Effector memory CD4-positive, alpha-beta T cell (primary cell): Measurements from ENCODE around the gene HSPG2.

Experiments
- DNase-seq, 3 donors: peaks; one replicate each; pipeline ENCODE4 v3.0.0-alpha.2; 2020
- H3K27ac ChIP-seq: 2 replicates; pipeline ENCODE4 v1.7.0; 2013; ENCODE audit warnings: mild to moderate bottlenecking, low read length, moderate library complexity; ENCODE audit not compliant: insufficient read depth, poor library complexity, severe bottlenecking
- H3K27me3 ChIP-seq: replicated peaks from 2 replicates; pipeline ENCODE4 v1.7.0; 2013; ENCODE audit warnings: mild to moderate bottlenecking, low read length; ENCODE audit not compliant: insufficient read depth, control insufficient read depth, poor library complexity, severe bottlenecking
- H3K36me3 ChIP-seq: 2 replicates; pipeline ENCODE4 v1.7.0; 2013; ENCODE audit warnings: mild to moderate bottlenecking, low read length, moderate library complexity; ENCODE audit not compliant: control insufficient read depth, insufficient read depth
- H3K4me1 ChIP-seq: 2 replicates; pipeline ENCODE4 v1.7.0; 2013; ENCODE audit warnings: low read length, mild to moderate bottlenecking; ENCODE audit not compliant: control insufficient read depth, insufficient read depth, poor library complexity, severe bottlenecking
- H3K4me3 ChIP-seq: 2 replicates; pipeline ENCODE4 v1.7.0; 2013; ENCODE audit warnings: low read length, low read depth, mild to moderate bottlenecking; ENCODE audit not compliant: insufficient read depth, poor library complexity, severe bottlenecking
- H3K9me3 ChIP-seq: 2 replicates; pipeline ENCODE4 v1.7.0; 2013; ENCODE audit warnings: mild to moderate bottlenecking, low read length, moderate library complexity; ENCODE audit not compliant: control insufficient read depth

HSPG2 gene

DNA sequence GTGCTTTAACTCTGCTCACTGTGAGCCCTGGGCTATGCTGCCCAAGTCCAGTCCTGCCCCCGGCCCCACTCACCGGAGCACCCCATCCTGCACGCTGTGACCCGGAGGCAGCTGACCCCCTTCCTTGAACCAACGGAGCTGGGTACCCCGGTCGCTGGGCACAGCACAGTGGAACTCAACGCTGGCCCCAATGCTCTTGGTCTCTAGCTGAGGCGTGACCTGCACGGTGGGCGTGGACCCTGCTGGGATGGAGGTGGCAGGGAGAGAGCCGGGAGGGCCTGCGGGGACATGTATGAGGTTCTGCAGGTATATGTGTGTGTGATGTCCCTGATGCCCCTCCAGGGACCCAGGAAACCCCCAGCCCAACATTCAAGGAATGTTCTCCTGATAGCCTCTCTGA, 100.4 kb downstream of the HSPG2 start:
- no peak overlapping the region for H3K4me3 ChIP-seq
- no peaks in the 10 kb centered on the region for H3K4me1 ChIP-seq
- H3K36me3 ChIP-seq: no peaks in the 10 kb centered on the region
- no peak for DNase-seq
- H3K27me3 ChIP-seq: no peaks in the 10 kb centered on the region
- no peaks in the 10 kb centered on the region for H3K9me3 ChIP-seq
- no peak overlapping the region for H3K27ac ChIP-seq

DNA sequence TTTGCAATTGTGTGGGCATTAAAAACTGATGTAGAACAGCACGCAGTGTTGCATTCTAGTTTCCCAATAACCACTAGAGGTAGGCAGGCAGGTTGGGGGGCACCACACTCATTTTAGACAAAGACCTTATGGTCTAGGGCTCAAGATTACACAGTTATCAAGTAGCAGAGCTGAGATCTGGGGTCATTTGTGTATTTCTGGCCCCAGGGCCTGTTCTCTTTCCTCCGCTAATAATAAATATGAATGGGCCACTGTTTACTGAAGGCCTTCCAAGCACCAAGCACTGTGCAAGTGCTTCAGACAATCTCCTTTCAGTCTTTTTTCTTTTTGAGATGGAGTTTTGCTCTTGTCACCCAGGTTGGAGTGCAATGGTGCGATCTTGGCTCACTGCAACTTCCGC, 101.1 kb downstream of the HSPG2 start:
- DNase-seq: no peak
- Histone ChIP-seq H3K36me3 (no peaks in the 10 kb centered on the region), H3K4me3 (no peak overlapping the region), H3K27ac (no peak overlapping the region), H3K4me1 (no peaks in the 10 kb centered on the region), H3K27me3 (no peaks in the 10 kb centered on the region), H3K9me3 (no peaks in the 10 kb centered on the region)

DNA sequence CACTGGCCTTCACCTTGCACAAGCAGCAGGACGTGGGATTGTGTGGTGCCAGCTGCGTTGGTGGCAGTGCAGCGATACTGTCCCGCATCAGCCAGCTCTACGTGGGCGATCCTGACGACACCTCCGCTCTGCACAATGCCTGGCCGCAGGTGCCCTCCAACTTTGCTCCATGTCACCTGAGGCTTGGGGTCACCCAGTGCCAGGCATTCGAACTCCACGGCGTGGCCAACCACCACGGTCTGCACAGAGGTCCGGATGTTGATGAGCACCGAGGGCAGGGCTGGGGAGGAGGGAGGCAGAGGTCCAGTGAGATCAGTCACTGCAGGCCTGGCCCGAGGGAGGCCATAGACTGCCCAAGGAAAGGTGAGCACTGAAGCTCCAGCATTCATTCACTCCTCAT, 102.4 kb downstream of the HSPG2 start:
- no peak for DNase-seq
- H3K36me3 ChIP-seq: no peaks in the 10 kb centered on the region

DNA sequence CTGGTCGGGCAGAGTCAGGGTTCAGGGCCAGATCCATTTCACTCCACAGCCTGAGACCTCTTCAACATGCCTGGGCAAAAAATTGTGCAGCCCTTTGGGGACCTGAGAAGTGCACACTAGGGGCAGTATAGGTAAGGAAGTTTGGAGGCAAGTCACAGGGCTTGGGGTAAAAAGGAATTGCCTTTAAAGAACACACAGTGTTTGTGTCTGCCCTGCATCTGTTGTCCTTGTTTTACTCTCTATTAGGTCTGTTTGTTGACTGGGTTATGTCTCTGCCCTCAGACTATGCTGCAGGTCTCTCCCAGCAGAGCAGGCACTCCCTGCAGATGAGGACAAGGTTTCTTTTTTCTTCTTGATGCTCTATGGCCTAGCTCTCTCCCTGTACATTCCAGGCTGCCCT, 103.0 kb downstream of the HSPG2 start:
- no peaks in the 10 kb centered on the region for H3K4me1 ChIP-seq
- H3K4me3 ChIP-seq: no peak overlapping the region
- no peak overlapping the region for H3K27ac ChIP-seq
- no peaks in the 10 kb centered on the region for H3K36me3 ChIP-seq
- H3K9me3 ChIP-seq: no peaks in the 10 kb centered on the region
- H3K27me3 ChIP-seq: no peaks in the 10 kb centered on the region
- DNase-seq: no peak

More for the DNA sequence above, 102.4 kb downstream of the HSPG2 start:
- Histone ChIP-seq H3K4me3 (no peak overlapping the region), H3K9me3 (no peaks in the 10 kb centered on the region), H3K27me3 (no peaks in the 10 kb centered on the region), H3K27ac (no peak overlapping the region), H3K4me1 (no peaks in the 10 kb centered on the region)

DNA sequence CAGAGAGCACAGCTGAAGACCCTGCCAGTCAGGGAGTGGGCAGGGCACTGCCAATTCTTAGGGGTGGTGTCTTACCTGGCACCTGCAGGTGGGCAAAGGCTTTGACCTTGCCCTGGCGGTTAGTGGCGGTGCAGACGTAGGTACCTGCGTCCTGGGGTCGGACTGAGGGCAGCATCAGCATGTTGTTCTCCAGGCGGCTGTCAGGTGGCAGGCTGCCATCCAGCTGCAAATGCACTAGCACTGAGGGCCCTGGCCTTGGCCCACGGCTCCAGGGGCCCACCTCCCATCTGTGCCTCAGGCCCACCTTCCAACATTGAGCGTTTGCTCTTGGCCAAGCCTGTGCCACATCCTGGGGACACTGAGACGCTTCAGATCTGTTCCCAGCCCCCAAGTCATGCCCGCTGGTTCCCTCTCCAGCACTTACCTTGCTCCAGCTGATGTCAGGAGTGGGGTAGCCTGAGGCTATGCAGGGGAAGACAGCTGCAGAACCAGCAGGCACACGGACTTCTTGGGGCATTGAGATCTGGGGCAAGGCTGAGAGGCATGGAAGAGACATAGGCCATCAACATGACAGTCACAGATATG, 103.6 kb downstream of the HSPG2 start:
- no peak overlapping the region for H3K27ac ChIP-seq
- no peak for DNase-seq
- H3K36me3 ChIP-seq: no peaks in the 10 kb centered on the region
- H3K4me1 ChIP-seq: no peaks in the 10 kb centered on the region
- no peaks in the 10 kb centered on the region for H3K9me3 ChIP-seq
- no peaks in the 10 kb centered on the region for H3K27me3 ChIP-seq
- no peak overlapping the region for H3K4me3 ChIP-seq

DNA sequence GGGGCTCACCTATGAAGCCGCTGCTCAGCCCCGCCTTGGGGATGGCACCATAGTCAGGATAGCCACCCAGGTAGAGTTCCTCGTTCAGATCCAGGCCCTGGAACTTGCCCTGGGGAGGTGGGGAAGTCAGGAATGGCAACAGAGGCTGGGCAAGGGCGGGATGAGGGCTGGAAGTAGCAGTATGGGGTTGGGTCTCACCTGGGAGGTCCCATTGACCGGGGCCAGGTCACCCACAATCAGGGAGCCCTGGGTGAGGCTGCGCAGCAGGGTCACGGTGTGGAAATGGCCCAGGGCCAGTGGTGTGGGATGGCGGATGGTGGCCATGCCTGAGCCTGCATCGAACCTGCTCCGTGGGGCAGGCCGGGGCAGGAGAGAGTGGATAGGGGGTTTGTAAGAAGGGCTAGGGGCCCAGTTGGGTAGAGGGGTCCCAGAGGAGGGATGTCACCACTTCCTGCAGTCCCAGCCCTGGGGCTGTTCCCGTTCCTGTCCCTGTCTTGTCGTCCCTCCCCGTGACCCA, 105.6 kb downstream of the HSPG2 start:
- DNase-seq: no peak
- H3K4me1 ChIP-seq: no peaks in the 10 kb centered on the region
- H3K27ac ChIP-seq: no peak overlapping the region
- no peak overlapping the region for H3K4me3 ChIP-seq
- H3K36me3 ChIP-seq: no peaks in the 10 kb centered on the region
- H3K9me3 ChIP-seq: no peaks in the 10 kb centered on the region
- H3K27me3 ChIP-seq: no peaks in the 10 kb centered on the region

DNA sequence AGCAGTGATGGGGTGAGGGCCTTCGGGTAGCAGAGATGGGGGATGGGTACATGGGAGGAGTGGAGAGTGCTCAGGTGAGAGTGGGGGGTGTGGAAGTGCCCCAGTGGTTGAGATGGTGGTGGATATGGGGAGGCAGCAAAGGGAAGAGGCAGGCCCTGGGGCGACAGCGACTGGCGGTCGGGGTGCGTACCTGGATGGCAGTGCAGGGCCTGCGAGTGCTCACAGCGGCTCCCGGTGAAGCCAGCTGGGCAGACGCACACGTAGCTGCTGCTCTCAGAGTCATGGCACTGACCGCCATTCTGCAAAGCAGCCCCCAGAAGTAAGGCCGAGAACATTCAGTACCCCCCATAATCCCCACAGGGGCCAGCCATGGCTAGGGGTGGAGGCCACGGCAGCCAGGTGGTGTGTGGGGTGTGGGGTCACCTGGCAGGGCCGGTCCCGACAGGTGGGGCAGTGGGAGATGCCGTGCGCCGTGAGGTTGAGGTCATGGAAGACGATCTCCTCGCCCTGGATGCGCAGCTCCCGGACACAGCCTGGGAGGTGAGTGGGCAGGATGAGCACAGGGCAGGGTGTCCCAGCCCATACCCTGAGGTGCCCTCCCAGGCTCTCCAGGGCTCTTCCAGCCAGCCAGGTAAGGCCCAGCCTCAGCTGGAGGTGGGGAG, 106.2 kb downstream of the HSPG2 start:
- H3K27me3 ChIP-seq: no peaks in the 10 kb centered on the region
- no peaks in the 10 kb centered on the region for H3K36me3 ChIP-seq
- H3K9me3 ChIP-seq: no peaks in the 10 kb centered on the region
- no peaks in the 10 kb centered on the region for H3K4me1 ChIP-seq
- no peak overlapping the region for H3K27ac ChIP-seq
- no peak for DNase-seq
- no peak overlapping the region for H3K4me3 ChIP-seq

DNA sequence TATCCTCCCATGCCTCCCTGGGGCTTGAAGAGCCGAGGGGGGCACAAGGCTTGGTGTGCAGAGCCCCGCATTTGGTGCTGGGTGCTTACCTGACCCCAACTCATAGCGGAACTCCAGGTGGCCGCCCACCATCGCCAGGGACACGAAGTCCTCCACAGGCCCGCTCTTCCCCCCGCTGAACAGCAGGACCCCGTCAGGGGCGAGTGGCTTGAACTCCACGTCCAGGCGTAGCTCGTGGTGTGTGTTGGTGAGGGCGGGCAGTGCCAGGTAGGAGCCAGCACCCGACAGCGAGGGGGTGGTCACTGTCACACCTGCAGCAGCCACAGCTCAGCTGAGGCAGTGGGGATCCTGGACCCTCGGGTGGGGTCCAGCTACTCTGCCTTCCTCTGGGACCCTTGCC, 107.8 kb downstream of the HSPG2 start:
- H3K36me3 ChIP-seq: no peaks in the 10 kb centered on the region

DNA sequence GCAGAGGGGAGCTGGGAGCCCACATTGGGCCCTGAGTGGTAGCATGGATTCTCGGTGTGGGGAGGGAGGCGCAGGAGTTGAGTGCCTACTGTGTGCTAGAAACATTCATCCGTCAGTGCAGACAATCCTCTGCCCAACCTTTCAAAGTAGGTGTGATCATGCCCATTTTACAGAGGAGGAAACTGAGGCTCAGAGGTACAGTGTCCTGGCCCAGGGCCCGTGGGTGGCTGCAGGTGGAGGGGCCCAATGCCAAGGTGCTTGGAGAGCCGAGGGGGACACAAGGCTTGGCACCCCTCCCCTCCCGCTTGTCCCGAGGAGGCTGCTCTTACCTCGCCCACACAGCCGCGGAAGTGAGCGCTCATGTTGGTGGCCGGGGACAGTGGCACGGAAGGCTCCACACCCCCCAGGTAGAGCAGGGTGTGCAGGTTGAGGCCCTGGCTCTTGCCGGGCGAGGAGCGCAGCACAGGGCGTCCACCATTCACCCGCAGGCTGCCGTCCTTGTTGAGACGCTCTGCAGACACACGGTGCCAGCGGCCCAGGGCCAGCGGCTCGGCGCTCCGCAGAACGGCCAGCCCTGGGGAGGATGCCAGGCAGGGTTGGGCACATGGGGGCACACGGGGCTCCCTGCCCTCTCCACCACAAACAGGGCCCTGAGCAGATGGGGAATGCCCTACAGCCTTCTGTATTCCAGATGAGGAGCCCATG, 108.5 kb downstream of the HSPG2 start:
- no peak for DNase-seq
- H3K27me3 ChIP-seq: no peaks in the 10 kb centered on the region
- no peaks in the 10 kb centered on the region for H3K36me3 ChIP-seq
- H3K4me3 ChIP-seq: no peak overlapping the region
- H3K9me3 ChIP-seq: no peaks in the 10 kb centered on the region
- no peak overlapping the region for H3K27ac ChIP-seq
- no peaks in the 10 kb centered on the region for H3K4me1 ChIP-seq

More for the DNA sequence above, 107.8 kb downstream of the HSPG2 start:
- Histone ChIP-seq H3K27ac (no peak overlapping the region), H3K27me3 (no peaks in the 10 kb centered on the region), H3K9me3 (no peaks in the 10 kb centered on the region), H3K4me3 (no peak overlapping the region), H3K4me1 (no peaks in the 10 kb centered on the region)
- DNase-seq: no peak

DNA sequence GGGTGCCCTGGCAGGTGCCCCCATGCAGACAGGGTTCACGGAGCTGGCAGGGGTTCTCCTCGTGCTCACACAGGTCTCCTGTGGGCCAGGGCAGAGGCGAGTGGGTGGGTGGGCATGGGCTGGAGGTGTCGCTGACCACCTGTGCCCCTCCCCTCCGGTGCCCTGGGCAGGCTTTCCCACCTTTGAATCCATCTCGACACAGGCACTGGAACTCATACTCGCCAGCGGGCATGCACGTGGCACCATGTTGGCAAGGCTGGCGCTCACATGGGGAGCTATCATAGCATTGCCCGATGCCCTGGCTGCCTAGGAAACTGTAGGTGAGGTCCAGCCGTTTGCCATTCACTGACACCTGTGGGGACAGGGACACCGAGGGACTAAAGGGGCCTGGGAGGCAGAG, 109.0 kb downstream of the HSPG2 start:
- Histone ChIP-seq H3K27me3 (no peaks in the 10 kb centered on the region), H3K36me3 (no peaks in the 10 kb centered on the region), H3K4me3 (no peak overlapping the region)

More for the DNA sequence above, 109.0 kb downstream of the HSPG2 start:
- Histone ChIP-seq H3K4me1 (no peaks in the 10 kb centered on the region), H3K27ac (no peak overlapping the region), H3K9me3 (no peaks in the 10 kb centered on the region)
- no peak for DNase-seq
